SK-N-SH (cell line): ENCODE data around the gene ARID1B.

ENCODE experiments used
- CTCF ChIP-seq: fragments of 200-600 bp; sonication (generic); IDR thresholded peaks from 2 replicates; pipeline ENCODE4 v1.6.1; 2017; ENCODE audit warnings: antibody characterized with exemption, mild to moderate bottlenecking, moderate library complexity
- IRF3 ChIP-seq: fragments of 150-350 bp; IDR thresholded peaks from 2 replicates; pipeline ENCODE4 v1.6.1; 2016; ENCODE audit warnings: mild to moderate bottlenecking, low read depth, low read length
- POLR2AphosphoS5 ChIP-seq: IDR thresholded peaks from 2 replicates; pipeline ENCODE4 v1.6.1; 2012; ENCODE audit warnings: low read depth, low read length
- TEAD4 ChIP-seq: IDR thresholded peaks from 2 replicates; pipeline ENCODE4 v1.4.0; 2012; ENCODE audit warnings: mild to moderate bottlenecking, borderline replicate concordance; ENCODE audit not compliant: insufficient read depth
- USF2 ChIP-seq: fragments of 150-350 bp; IDR thresholded peaks from 2 replicates; pipeline ENCODE4 v1.6.1; 2017; ENCODE audit warnings: antibody characterized with exemption, low read length, low read depth, borderline replicate concordance

- no peak for TF ChIP-seq CTCF
- TF ChIP-seq TEAD4 = no peak
- TF ChIP-seq POLR2AphosphoS5 = no peak
- no peak for TF ChIP-seq IRF3
- TF ChIP-seq USF2 = no peak
These were observed 203.3 kb downstream of the ARID1B start for GRCh38 chr6:156980515-156980914.
